Endodermal cell (in vitro differentiated cells): ENCODE data around the gene HECW1. TPM values are rescaled to one million over a fixed set of nuclear protein-coding genes. Genes with fewer than 3 reads are reported as not detected.

Source experiments
- DNase-seq: peaks from one replicate; pipeline ENCODE4 v3.0.0-alpha.2; 2017
- H3K27ac ChIP-seq: 2 replicates; pipeline ENCODE4 v1.5.1; 2013; ENCODE audit warnings: mild to moderate bottlenecking, low read depth, low read length, moderate library complexity
- H3K27me3 ChIP-seq: 2 replicates; pipeline ENCODE4 v1.6.1; 2013; ENCODE audit warnings: mild to moderate bottlenecking, low read length, moderate library complexity; ENCODE audit not compliant: insufficient read depth, control insufficient read depth, poor library complexity, severe bottlenecking
- H3K36me3 ChIP-seq: 2 replicates; pipeline ENCODE4 v1.7.0; 2013; ENCODE audit warnings: mild to moderate bottlenecking, low read length, moderate library complexity; ENCODE audit not compliant: control insufficient read depth, insufficient read depth
- H3K4me1 ChIP-seq: one replicate; pipeline ENCODE4 v1.7.0; 2013; ENCODE audit warnings: low read length; ENCODE audit not compliant: control insufficient read depth, insufficient read depth
- H3K4me3 ChIP-seq: 2 replicates; pipeline ENCODE4 v1.5.1; 2013; ENCODE audit warnings: mild to moderate bottlenecking, low read length, moderate library complexity
- H3K9ac ChIP-seq: 2 replicates; pipeline ENCODE4 v1.6.1; 2013; ENCODE audit warnings: mild to moderate bottlenecking, low read length, moderate library complexity; ENCODE audit not compliant: poor library complexity, severe bottlenecking; ENCODE audit errors: extremely low read depth
- H3K9me3 ChIP-seq: 2 replicates; pipeline ENCODE4 v1.6.1; 2013; ENCODE audit warnings: mild to moderate bottlenecking, low read length, moderate library complexity; ENCODE audit not compliant: control insufficient read depth
- H3K27ac Mint-ChIP-seq: 2 replicates; pipeline ENCODE4 v1.8.0; 2020; ENCODE audit warnings: mixed read lengths
- H3K27me3 Mint-ChIP-seq: 2 replicates; pipeline ENCODE4 v1.8.0; 2021; ENCODE audit warnings: mild to moderate bottlenecking, mixed read lengths; ENCODE audit not compliant: insufficient read depth
- H3K36me3 Mint-ChIP-seq: 2 replicates; pipeline ENCODE4 v1.8.0; 2020; ENCODE audit warnings: low read depth, mixed read lengths
- H3K4me1 Mint-ChIP-seq: 2 replicates; pipeline ENCODE4 v1.8.0; 2020; ENCODE audit warnings: mixed read lengths
- H3K4me3 Mint-ChIP-seq: 2 replicates; pipeline ENCODE4 v1.8.0; 2020; ENCODE audit warnings: mild to moderate bottlenecking, moderate library complexity, mixed read lengths
- H3K9me3 Mint-ChIP-seq: 2 replicates; pipeline ENCODE4 v1.8.0; 2020; ENCODE audit warnings: mild to moderate bottlenecking, mixed read lengths
- WGBS, 2 experiments: methylation state at CpG; one replicate each; pipeline versions ENCODE4 v1.1.5 to v1.1.7; 2013; ENCODE audit warnings: missing lambda C conversion rate in 2 of 2, mixed read lengths in 1 of 2; ENCODE audit not compliant: insufficient coverage in 1 of 2, insufficient read length in 1 of 2; 5-methylcytosine and 5-hydroxymethylcytosine counted together
- total RNA-seq, 2 donors: library from RNA; stranded (reverse); fragmentation: NEBNext Ultra II Directional in 1 of 2; extraction: Animal tissue kit (Norgen Biotek cat#: 25700) in 1 of 2; gene quantifications; 2 replicates in 1 of 2; 3 replicates in 1 of 2; pipeline ENCODE4 v1.2.1, GENCODE V29; 2021
- TF ChIP-seq, protein P1 (sequence below): fragments of 200-600 bp; sonication (generic); conservative IDR thresholded peaks from 2 replicates; pipeline ENCODE4 v1.5.0; 2021; ENCODE audit warnings: antibody characterized with exemption, mild to moderate bottlenecking

HECW1 gene
- total RNA-seq, 2 donors from 2014 or later: 4.6 to 12.0 TPM

- Histone ChIP-seq H3K27ac (no peak overlapping the region), H3K36me3 (no peaks in the 10 kb centered on the region), H3K4me3 (no peak overlapping the region), H3K27me3 (no peaks in the 10 kb centered on the region), H3K9me3 (no peaks in the 10 kb centered on the region), H3K4me1 (peaks cover 17% of the 10 kb centered on the region), H3K9ac (no peak overlapping the region)
- Mint-ChIP-seq H3K9me3 (no peaks in the 10 kb centered on the region), H3K27me3 (no peaks in the 10 kb centered on the region), H3K36me3 (no peaks in the 10 kb centered on the region), H3K4me1 (peaks cover 28% of the 10 kb centered on the region), H3K4me3 (no peak overlapping the region), H3K27ac (peak overlapping the region; percentile 88)
- no peak for DNase-seq
- TF ChIP-seq, protein P1, sequence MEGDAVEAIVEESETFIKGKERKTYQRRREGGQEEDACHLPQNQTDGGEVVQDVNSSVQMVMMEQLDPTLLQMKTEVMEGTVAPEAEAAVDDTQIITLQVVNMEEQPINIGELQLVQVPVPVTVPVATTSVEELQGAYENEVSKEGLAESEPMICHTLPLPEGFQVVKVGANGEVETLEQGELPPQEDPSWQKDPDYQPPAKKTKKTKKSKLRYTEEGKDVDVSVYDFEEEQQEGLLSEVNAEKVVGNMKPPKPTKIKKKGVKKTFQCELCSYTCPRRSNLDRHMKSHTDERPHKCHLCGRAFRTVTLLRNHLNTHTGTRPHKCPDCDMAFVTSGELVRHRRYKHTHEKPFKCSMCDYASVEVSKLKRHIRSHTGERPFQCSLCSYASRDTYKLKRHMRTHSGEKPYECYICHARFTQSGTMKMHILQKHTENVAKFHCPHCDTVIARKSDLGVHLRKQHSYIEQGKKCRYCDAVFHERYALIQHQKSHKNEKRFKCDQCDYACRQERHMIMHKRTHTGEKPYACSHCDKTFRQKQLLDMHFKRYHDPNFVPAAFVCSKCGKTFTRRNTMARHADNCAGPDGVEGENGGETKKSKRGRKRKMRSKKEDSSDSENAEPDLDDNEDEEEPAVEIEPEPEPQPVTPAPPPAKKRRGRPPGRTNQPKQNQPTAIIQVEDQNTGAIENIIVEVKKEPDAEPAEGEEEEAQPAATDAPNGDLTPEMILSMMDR: no peak
- 93 to 94% methylated on average over 3 to 4 of the region's 4 CpGs for WGBS, 2 experiments
Observed at GRCh38 chr7:43538404-43538771, 425.9 kb downstream of the HECW1 start.

GRCh38 chr7:43540471-43540870 is 428.0 kb downstream of the HECW1 start:
- no peak for DNase-seq
- H3K27me3 ChIP-seq: no peaks in the 10 kb centered on the region
- H3K4me3 Mint-ChIP-seq: no peak overlapping the region
- no peak overlapping the region for H3K27ac ChIP-seq
- peaks cover 28% of the 10 kb centered on the region for H3K4me1 Mint-ChIP-seq
- H3K27me3 Mint-ChIP-seq: no peaks in the 10 kb centered on the region
- H3K4me1 ChIP-seq: peaks cover 17% of the 10 kb centered on the region
- TF ChIP-seq, protein P1: no peak
- WGBS, 2 experiments: 93 to 96% methylated on average over 3 of the region's 3 CpGs
- no peaks in the 10 kb centered on the region for H3K9me3 ChIP-seq
- no peaks in the 10 kb centered on the region for H3K36me3 ChIP-seq
- no peak overlapping the region for H3K9ac ChIP-seq
- no peaks in the 10 kb centered on the region for H3K36me3 Mint-ChIP-seq
- no peak overlapping the region for H3K27ac Mint-ChIP-seq
- no peaks in the 10 kb centered on the region for H3K9me3 Mint-ChIP-seq
- no peak overlapping the region for H3K4me3 ChIP-seq

DNA sequence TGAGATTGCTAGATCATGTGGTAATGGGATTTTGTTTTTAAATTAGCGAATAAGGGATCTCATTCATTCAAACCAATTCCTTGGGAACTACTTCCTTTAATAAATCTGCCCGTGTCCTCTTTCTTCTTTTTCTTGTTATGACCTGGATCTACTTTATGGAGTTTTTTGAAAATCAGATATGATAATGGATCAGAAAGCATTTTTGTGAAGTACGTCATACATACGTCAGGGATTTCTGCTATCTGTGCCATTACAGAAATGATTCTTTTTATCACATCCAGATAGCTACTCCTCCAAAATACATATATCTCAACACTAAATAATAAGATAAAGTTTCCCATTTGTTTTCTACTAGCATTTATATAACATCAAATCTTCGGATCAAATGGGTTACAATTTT is 430.3 kb downstream of the HECW1 start:
- Histone ChIP-seq H3K27me3 (no peaks in the 10 kb centered on the region), H3K4me3 (no peak overlapping the region), H3K9me3 (peaks cover 8% of the 10 kb centered on the region), H3K4me1 (peaks cover 2% of the 10 kb centered on the region), H3K9ac (no peak overlapping the region), H3K36me3 (no peaks in the 10 kb centered on the region), H3K27ac (no peak overlapping the region)
- Mint-ChIP-seq H3K27me3 (no peaks in the 10 kb centered on the region), H3K27ac (no peak overlapping the region), H3K4me3 (no peak overlapping the region), H3K9me3 (no peaks in the 10 kb centered on the region), H3K4me1 (peaks cover 10% of the 10 kb centered on the region), H3K36me3 (no peaks in the 10 kb centered on the region)
- 92 to 93% methylated on average over 3 to 5 of the region's 5 CpGs for WGBS, 2 experiments
- TF ChIP-seq, protein P1: no peak
- DNase-seq: no peak
